HUES6 (cell line): ENCODE results near the gene AGTRAP.
A peak's percentile ranks its signal among the peaks of the same experiment; 100 is the strongest.

ENCODE experiments used
- H3K27ac ChIP-seq: 2 replicates; pipeline ENCODE4 v1.7.0; 2013; ENCODE audit warnings: low read depth, mild to moderate bottlenecking, low read length, inconsistent platforms
- H3K27me3 ChIP-seq: 2 replicates; pipeline ENCODE4 v1.6.1; 2013; ENCODE audit warnings: low read length; ENCODE audit not compliant: control insufficient read depth, insufficient read depth
- H3K36me3 ChIP-seq: 2 replicates; pipeline ENCODE4 v1.6.1; 2013; ENCODE audit warnings: low read length; ENCODE audit not compliant: control insufficient read depth, insufficient read depth
- H3K4me1 ChIP-seq: 2 replicates; pipeline ENCODE4 v1.6.1; 2013; ENCODE audit warnings: low read length; ENCODE audit not compliant: control insufficient read depth, insufficient read depth
- H3K4me3 ChIP-seq: 2 replicates; pipeline ENCODE4 v1.5.1; 2013; ENCODE audit warnings: low read depth, low read length
- H3K9ac ChIP-seq: one replicate; pipeline ENCODE4 v1.6.1; 2013; ENCODE audit warnings: mild to moderate bottlenecking, low read length
- H3K9me3 ChIP-seq: 2 replicates; pipeline ENCODE4 v1.6.1; 2013; ENCODE audit warnings: low read depth, low read length; ENCODE audit not compliant: control insufficient read depth, insufficient read depth

Gene AGTRAP

DNA sequence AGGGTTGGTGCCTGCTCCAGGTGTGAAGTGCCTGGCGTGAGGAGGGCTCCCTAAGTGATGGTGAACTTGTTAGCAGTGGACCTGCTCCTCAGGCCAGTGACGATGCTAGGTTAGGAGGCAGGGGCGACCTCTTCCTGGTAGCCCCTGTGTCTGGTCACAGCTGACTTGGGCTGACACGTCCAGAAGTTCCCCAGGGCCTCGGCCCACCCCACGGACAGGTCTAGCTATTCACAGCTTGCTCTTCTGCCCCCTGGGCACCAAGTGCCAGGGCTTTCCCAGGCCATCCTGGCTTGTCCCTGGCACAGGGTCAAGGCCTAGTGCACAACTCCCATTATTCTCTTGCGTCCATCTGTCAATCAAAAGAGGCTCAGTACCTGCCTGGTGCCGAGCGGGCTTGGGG lies 15.2 kb downstream of the AGTRAP start:
- no peak overlapping the region for H3K27ac ChIP-seq
- H3K36me3 ChIP-seq: peaks cover 39% of the 10 kb centered on the region
- H3K27me3 ChIP-seq: no peaks in the 10 kb centered on the region
- H3K9me3 ChIP-seq: no peaks in the 10 kb centered on the region
- H3K9ac ChIP-seq: no peak overlapping the region
- no peak overlapping the region for H3K4me3 ChIP-seq
- peaks cover 16% of the 10 kb centered on the region for H3K4me1 ChIP-seq

DNA sequence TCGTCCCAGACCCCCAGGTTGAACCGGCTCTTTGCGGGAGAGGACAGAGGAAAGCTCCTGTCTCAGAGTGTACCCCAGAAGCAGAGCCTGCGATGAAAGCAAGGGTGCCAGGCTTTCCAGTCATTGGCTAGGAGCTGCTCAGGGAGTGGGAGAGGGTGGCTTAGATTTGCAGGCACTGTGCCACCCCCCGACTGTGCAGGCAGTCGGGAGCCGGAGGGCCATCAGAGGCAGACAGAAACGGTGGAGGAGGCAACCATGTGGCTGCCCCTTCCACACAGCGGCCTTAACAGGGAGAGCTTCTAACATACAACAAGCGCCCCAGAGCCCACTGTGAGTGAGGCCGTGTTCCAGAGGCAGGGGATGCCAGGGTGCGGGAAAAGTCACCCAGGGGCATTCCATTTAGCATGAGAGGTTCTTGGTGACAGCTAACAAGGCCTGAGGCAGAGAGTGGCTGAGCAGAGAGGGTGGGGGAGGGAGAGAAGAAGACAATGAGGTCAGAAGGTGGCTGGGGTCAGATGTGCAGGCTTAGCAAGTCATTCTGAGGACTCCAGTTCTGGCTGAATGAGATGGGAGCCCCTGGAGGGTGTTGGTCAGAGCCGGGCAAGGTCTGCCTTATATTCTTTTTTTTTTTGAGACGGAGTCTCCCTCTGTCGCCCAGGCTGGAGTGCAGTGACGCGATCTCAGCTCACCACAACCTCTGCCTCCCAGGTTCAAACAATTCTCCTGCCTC lies 16.6 kb downstream of the AGTRAP start:
- Histone ChIP-seq H3K9ac (no peak overlapping the region), H3K27ac (no peak overlapping the region)

DNA sequence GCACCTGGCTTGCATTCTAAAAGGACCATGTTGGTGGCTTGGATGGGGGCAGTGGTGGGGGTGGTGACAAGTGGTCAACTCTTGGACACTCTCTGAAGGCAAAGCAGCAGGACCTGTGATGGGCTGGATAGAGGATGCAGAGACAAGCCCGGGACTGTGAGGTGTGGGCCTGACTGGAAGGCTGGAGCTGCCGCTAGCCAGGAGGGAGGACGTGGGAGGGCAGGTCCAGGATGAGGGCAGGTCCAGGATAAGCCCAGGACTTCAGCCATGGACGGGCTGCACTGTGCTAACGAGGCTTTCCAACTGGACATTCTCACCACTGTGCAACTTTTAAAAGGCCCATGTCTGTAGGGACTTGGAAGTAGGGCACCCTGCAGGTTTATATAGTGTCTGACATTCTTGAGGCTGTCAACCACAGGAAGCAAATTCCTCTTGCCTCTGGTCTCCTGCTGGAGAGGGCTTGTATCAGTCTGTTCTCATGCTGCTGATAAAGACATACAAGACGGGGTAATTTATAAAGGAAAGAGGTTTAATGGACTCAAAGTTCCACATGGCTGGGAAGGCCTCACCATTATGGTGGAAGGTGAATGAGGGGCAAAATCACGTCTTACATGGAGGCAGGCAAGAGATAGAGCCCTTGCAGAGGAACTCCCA lies 17.7 kb downstream of the AGTRAP start:
- H3K9me3 ChIP-seq: no peaks in the 10 kb centered on the region; the same call in 1 of the 2 replicates
- no peak overlapping the region for H3K27ac ChIP-seq
- no peak overlapping the region for H3K9ac ChIP-seq

More for the DNA sequence above, 16.6 kb downstream of the AGTRAP start:
- no peak overlapping the region for H3K4me3 ChIP-seq
- peaks cover 16% of the 10 kb centered on the region for H3K4me1 ChIP-seq
- no peaks in the 10 kb centered on the region; the same call in 1 of the 2 replicates for H3K9me3 ChIP-seq
- no peaks in the 10 kb centered on the region for H3K27me3 ChIP-seq
- peaks cover 29% of the 10 kb centered on the region for H3K36me3 ChIP-seq

DNA sequence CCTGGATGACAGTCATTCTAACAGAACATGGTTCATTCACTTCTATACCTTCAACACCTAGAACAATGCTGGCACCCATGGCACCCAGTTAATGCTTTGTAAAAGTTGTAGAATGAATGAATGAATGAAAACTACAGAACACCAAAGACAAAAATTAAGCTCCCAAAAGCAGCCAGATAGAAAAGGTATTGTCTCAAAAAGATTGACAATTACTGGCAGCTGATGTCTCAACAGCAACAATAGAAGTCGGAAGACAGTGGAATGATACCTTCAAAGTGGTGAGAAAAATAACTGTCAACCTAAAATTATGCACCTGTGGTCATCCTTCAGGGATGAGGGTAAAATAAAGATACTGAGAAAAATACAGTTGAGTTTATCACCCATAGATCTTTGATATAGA lies 21.1 kb downstream of the AGTRAP start:
- Histone ChIP-seq H3K36me3 (no peaks in the 10 kb centered on the region), H3K27me3 (peaks cover 24% of the 10 kb centered on the region), H3K9me3 (no peaks in the 10 kb centered on the region; the same call in 1 of the 2 replicates), H3K27ac (no peak overlapping the region), H3K4me1 (peaks cover 18% of the 10 kb centered on the region), H3K4me3 (no peak overlapping the region), H3K9ac (no peak overlapping the region)

More for the DNA sequence above, 17.7 kb downstream of the AGTRAP start:
- Histone ChIP-seq H3K4me3 (no peak overlapping the region), H3K27me3 (no peaks in the 10 kb centered on the region), H3K36me3 (peaks cover 21% of the 10 kb centered on the region), H3K4me1 (peaks cover 16% of the 10 kb centered on the region)

DNA sequence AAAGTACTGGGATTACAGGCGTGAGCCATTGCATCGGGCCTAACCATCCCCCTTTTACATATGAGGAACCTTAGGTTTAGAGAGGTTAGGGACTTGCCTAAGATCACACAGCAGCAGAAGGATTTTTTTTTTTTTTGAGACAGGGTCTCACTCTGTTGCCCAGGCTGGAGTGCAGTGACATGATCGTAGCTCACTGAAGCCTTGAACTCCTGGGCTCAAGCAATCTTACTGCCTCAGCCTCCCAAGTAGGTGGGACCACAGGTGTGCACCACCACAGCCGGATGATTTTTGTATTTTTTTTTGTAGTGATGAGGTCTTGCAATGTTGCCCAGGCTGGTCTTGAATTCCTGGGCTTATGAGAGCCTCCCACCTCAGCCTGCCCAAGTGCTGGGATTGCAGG lies 23.9 kb downstream of the AGTRAP start:
- Histone ChIP-seq H3K9ac (no peak overlapping the region), H3K27ac (no peak overlapping the region), H3K9me3 (no peaks in the 10 kb centered on the region; the same call in 1 of the 2 replicates), H3K4me3 (no peak overlapping the region), H3K36me3 (no peaks in the 10 kb centered on the region), H3K4me1 (peaks cover 14% of the 10 kb centered on the region), H3K27me3 (peaks cover 39% of the 10 kb centered on the region)

DNA sequence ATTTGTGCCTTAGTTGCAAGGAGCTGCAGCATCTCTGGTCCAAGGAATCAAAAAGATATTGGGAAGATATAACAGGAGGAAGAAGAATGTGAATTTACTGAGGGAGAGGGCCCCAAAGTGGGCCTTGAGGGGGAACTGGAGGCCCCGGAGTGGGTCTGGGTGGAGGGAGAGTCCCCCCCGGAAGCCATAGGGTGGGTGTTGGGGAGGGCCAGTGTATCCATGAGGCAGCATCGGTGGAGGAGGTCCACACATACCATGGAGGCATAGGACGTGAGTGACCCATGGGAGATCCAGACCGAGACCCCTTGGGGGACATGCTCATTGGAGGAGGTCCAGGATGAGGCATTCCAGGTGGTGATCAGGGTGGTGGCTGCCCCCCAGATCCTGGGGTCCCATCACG lies 25.3 kb downstream of the AGTRAP start:
- Histone ChIP-seq H3K27me3 (peaks cover 39% of the 10 kb centered on the region), H3K4me1 (peaks cover 14% of the 10 kb centered on the region), H3K9me3 (no peaks in the 10 kb centered on the region; the same call in 1 of the 2 replicates), H3K4me3 (no peak overlapping the region), H3K9ac (no peak overlapping the region), H3K27ac (no peak overlapping the region), H3K36me3 (no peaks in the 10 kb centered on the region)

DNA sequence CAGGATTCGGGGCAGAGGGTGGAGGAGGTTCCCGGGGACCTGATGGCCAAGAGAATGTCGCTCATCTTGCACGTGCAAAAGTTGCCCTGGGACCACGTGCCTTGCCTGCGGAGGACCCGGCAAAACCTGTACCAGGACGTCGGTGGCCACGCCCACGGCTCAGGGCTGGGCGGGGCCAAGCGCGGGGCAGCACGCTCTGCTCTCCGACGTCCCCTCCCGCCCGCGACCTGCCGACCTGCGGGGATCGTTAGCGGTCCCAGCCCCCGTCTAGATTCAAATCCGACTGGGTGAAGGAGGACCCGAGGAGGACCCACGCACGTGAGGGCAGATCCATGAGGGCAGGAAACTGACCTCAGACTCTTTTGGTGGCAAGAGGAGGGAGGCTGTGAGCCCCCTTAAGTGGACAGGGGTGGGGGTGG lies 26.1 kb downstream of the AGTRAP start, which contains the start of gene C1orf167:
Gene C1orf167 (plus strand): TSS at position 206 of the 419 bp plus-strand sequence. CDS start 2,208 bp downstream, outside the sequence.
- H3K4me3 ChIP-seq: peak within 1 kb of the TSS; percentile 41
- H3K9ac ChIP-seq: no peak within 1 kb of the TSS

DNA sequence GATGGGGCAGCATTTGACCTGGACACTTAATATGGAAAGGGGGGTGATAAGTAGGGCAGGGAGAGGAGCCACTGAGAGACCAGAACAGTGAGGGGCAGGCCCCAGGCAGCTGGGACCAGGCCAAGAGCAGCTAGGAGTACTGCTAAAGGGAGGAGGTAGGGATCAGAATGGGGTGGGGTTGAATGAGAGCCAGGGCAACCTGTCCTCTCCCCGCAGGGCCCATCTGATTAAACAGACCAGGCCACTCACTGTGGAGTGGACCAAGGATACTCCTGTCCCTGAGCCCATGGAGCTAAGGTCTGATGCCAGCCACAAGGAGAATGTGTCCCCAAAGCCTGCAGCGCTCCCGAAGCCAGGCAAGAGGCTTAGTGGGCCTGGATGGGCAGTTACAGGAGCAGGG lies 28.2 kb downstream of the AGTRAP start:
- Histone ChIP-seq H3K4me1 (peaks cover 22% of the 10 kb centered on the region), H3K27ac (no peak overlapping the region), H3K36me3 (no peaks in the 10 kb centered on the region), H3K9me3 (no peaks in the 10 kb centered on the region), H3K27me3 (peaks cover 39% of the 10 kb centered on the region), H3K9ac (no peak overlapping the region), H3K4me3 (no peak overlapping the region)

More for the DNA sequence above, 26.1 kb downstream of the AGTRAP start, which contains the start of gene C1orf167:
- H3K36me3 ChIP-seq: no peaks in the 10 kb centered on the region
- peaks cover 39% of the 10 kb centered on the region for H3K27me3 ChIP-seq
- H3K4me1 ChIP-seq: peaks cover 17% of the 10 kb centered on the region
- H3K9me3 ChIP-seq: no peaks in the 10 kb centered on the region; the same call in 1 of the 2 replicates
- no peak within 1 kb of the TSS for H3K27ac ChIP-seq

DNA sequence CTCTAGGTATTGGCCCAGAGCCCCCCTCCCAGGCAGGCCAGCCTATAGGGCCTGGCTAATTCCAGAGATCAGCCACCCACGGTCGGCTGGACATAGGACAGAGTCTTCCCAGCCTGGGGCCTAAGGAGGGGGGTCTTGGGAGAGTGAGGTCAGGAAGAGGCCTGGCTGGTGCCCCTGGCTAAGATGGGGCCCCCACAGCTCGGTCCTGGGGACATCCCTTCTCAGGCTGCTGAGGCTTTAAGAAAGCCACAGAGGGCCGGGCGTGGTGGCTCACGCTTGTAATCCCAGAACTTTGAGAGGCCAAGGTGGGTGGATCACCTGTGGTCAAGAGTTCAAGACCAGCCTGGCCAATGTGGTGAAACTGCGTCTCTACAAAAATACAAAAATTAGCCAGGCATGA lies 28.6 kb downstream of the AGTRAP start:
- Histone ChIP-seq H3K36me3 (no peaks in the 10 kb centered on the region), H3K27me3 (peaks cover 39% of the 10 kb centered on the region), H3K9ac (no peak overlapping the region), H3K27ac (no peak overlapping the region), H3K4me1 (peaks cover 22% of the 10 kb centered on the region), H3K9me3 (no peaks in the 10 kb centered on the region), H3K4me3 (no peak overlapping the region)

DNA sequence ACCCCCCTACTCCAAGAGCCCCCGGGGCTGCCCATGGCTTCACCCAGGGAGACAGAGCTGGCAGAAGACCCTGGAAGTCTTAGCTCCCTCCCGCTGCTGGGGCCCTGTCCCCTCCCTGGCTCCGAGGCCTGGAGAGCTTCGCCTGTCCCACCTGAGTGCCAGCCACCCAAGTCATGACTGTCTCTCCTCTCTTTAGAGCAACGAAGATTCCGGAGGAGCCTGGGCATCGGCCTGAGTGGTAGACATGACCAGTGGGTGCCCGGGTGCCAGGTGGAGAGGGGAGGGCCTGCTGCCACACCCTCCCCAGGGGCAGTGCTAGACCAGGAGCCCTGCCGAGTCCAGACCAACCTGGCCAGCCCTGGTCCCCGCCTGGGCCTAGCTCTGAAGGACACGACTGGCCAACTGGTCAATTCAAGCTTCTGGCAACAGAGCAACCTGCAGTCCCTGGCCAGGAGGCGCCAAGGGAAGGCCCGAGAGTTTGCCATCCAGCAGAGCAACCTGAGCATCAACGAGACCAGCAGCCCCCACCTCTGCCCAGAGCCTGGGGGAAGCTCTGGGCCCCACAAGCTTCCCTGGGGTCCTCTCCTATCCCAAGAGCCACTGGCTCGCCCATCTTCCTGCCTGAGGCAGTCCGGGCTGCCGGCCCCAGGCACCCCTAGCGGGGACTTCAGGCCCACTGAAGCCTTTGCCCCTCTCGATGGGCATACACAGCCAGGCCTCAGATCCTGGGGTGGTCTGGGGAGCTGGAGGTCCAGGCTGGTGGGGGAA lies 29.9 kb downstream of the AGTRAP start:
- H3K4me1 ChIP-seq: peaks cover 22% of the 10 kb centered on the region
- no peaks in the 10 kb centered on the region for H3K9me3 ChIP-seq
- H3K9ac ChIP-seq: no peak overlapping the region
- peaks cover 28% of the 10 kb centered on the region for H3K27me3 ChIP-seq
- no peak overlapping the region for H3K27ac ChIP-seq
- no peaks in the 10 kb centered on the region for H3K36me3 ChIP-seq
- H3K4me3 ChIP-seq: no peak overlapping the region
